Femur (tissue), 1 donor: Measurements from ENCODE around the gene DOCK1.

Experiments used
- DNase-seq: peaks from one replicate; pipeline ENCODE4 v3.0.0-alpha.2; 2017

The DOCK1 gene

GRCh38 chr10:127325506-127325905 lies 420.3 kb downstream of the DOCK1 start:
- DNase-seq, result no peak

GRCh38 chr10:127326883-127327282 lies 421.7 kb downstream of the DOCK1 start:
- no peak for DNase-seq

- no peak for DNase-seq
Measured at GRCh38 chr10:127331696-127332095, 426.5 kb downstream of the DOCK1 start.

GRCh38 chr10:127332631-127333030 lies 427.4 kb downstream of the DOCK1 start:
- DNase-seq, result no peak

GRCh38 chr10:127337801-127338200 lies 432.6 kb downstream of the DOCK1 start:
- no peak for DNase-seq

- DNase-seq, result no peak
Measured at GRCh38 chr10:127338399-127339110, 433.3 kb downstream of the DOCK1 start.

GRCh38 chr10:127343821-127344220 lies 438.6 kb downstream of the DOCK1 start:
- no peak for DNase-seq

GRCh38 chr10:127344346-127344745 lies 439.1 kb downstream of the DOCK1 start:
- DNase-seq, result no peak

GRCh38 chr10:127345231-127345965 lies 440.2 kb downstream of the DOCK1 start:
- no peak for DNase-seq

- no peak for DNase-seq
Measured at GRCh38 chr10:127346604-127347003, 441.4 kb downstream of the DOCK1 start.

GRCh38 chr10:127347202-127347959 lies 442.2 kb downstream of the DOCK1 start:
- no peak for DNase-seq

- DNase-seq, result no peak
Measured at GRCh38 chr10:127349737-127350136, 444.5 kb downstream of the DOCK1 start.

- no peak for DNase-seq
Measured at GRCh38 chr10:127351542-127351941, 446.3 kb downstream of the DOCK1 start.

- DNase-seq, result no peak
Measured at GRCh38 chr10:127353544-127353943, 448.3 kb downstream of the DOCK1 start.

GRCh38 chr10:127354255-127354654 lies 449.0 kb downstream of the DOCK1 start:
- DNase-seq, result no peak

GRCh38 chr10:127354992-127355391 lies 449.8 kb downstream of the DOCK1 start:
- DNase-seq, result no peak

- DNase-seq, result no peak
Measured at GRCh38 chr10:127356360-127356759, 451.1 kb downstream of the DOCK1 start.

- no peak for DNase-seq
Measured at GRCh38 chr10:127357265-127357664, 452.0 kb downstream of the DOCK1 start.

GRCh38 chr10:127358337-127358736 lies 453.1 kb downstream of the DOCK1 start:
- no peak for DNase-seq

- no peak for DNase-seq
Measured at GRCh38 chr10:127364034-127364433, 458.8 kb downstream of the DOCK1 start.

GRCh38 chr10:127368101-127368500 lies 462.9 kb downstream of the DOCK1 start:
- no peak for DNase-seq

- DNase-seq, result no peak
Measured at GRCh38 chr10:127368929-127369328, 463.7 kb downstream of the DOCK1 start.

- no peak for DNase-seq
Measured at GRCh38 chr10:127370601-127371000, 465.4 kb downstream of the DOCK1 start.

- no peak for DNase-seq
Measured at GRCh38 chr10:127372361-127372760, 467.1 kb downstream of the DOCK1 start.
